ENCODE results near the gene RFC4.
"Not testable (repeated sequence)": the region's sequence is repeated elsewhere in the genome, so short reads cannot be mapped to it uniquely, and the experiment has no call there.

RFC4 gene, protein sequence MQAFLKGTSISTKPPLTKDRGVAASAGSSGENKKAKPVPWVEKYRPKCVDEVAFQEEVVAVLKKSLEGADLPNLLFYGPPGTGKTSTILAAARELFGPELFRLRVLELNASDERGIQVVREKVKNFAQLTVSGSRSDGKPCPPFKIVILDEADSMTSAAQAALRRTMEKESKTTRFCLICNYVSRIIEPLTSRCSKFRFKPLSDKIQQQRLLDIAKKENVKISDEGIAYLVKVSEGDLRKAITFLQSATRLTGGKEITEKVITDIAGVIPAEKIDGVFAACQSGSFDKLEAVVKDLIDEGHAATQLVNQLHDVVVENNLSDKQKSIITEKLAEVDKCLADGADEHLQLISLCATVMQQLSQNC

DNA sequence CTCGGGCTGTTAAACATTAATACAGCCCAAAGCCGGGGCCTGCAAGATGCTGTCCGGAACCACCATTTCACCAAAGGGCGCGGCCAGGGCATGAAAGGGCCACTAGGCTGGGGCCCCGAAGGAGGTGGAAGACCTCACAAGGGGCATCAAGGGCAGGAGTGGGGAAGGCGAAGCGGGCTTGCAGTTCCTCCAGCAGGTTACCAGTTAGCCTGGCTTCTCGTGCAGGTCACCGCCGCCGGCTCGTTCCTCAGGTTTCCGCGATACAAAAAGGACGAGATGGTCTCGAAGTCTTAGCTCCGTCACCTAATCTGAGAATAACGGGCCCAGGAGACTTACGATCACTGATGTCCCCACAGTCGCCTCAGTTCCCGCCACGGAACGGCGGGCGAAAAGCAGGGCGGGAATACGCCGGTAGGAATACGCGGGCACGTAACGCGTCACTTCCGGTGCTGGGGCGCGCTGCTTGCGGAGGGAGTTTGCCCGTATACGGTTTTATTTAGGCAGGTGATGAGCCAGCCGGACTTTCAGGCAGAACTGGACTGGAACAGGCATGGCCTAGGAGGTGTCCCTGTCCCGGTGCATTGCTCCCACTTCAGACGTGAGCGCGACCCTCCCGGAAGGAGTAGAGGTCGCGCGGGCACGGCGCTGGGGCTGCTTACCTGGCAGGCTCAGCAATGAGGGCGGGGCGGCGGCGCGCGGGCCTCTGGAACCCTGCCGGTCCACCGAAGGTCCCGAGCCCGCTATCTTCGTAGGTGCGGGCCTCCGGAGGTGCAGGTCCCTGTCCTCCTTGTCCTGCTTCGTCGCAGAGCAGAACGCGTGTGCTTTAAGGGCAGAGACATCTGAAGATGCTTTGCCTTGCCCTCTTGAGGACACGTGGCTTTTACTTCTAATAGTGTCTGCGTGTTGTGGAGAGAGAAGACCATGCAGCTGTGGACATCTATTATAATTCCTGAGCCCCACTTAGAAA lies at the start of gene RFC4:
Gene RFC4 (minus strand): TSS at position 394 of the 967 bp plus-strand sequence. CDS start 1,769 bp downstream, outside the sequence.
- DNase-seq = peak; percentile 41

DNA sequence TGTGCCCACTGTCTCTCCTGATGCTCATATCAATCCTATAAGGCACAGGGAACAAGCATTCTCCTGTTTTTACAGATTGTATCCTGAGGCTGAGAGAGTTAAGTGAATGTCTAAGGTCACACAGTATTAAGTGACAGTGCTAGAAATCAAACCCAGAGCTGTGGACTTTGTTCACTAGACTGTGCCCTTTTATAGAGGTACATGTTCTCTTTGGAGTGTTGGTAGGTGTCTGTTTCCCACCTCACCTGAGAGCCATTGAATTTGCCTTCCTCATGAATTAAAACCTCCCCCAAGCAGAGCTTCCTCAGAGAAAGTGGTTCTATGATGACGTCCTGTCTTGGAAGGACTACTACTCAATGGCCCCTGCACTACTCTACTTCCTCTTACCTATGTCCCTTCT lies 48.7 kb upstream of the RFC4 start:
- DNase-seq = no peak

DNA sequence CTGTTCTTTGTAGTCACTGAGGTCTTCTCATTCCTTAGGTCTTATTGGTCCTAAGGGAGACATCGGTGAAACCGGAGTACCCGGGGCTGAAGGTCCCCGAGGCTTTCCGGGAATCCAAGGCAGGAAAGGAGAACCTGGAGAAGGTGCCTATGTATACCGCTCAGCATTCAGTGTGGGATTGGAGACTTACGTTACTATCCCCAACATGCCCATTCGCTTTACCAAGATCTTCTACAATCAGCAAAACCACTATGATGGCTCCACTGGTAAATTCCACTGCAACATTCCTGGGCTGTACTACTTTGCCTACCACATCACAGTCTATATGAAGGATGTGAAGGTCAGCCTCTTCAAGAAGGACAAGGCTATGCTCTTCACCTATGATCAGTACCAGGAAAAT lies 47.9 kb upstream of the RFC4 start:
- no peak for DNase-seq

DNA sequence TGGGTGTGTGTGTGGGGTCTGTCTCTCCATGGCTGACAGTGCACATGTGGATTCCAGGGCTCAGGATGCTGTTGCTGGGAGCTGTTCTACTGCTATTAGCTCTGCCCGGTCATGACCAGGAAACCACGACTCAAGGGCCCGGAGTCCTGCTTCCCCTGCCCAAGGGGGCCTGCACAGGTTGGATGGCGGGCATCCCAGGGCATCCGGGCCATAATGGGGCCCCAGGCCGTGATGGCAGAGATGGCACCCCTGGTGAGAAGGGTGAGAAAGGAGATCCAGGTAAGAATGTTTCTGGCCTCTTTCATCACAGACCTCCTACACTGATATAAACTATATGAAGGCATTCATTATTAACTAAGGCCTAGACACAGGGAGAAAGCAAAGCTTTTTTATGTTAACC lies 46.7 kb upstream of the RFC4 start:
- no peak for DNase-seq

DNA sequence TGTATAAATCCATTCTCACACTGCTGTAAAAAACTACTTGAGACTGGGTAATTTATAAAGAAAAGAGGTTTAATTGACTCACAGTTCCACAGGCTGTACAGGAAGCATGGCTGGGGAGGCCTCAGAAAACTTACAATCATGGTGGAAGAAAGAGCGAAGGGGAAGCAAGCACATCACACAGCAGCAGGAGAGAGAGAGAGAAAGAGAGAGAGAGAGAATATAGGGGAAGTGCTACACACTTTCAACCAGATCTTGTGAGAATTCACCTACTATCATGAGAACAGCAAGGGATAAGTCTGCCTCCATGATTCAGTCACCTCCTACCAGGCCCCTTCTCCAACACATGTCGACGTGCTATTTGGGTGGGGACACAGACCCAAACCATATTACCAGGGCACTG lies 45.6 kb upstream of the RFC4 start:
- DNase-seq = not testable (repeated sequence)

DNA sequence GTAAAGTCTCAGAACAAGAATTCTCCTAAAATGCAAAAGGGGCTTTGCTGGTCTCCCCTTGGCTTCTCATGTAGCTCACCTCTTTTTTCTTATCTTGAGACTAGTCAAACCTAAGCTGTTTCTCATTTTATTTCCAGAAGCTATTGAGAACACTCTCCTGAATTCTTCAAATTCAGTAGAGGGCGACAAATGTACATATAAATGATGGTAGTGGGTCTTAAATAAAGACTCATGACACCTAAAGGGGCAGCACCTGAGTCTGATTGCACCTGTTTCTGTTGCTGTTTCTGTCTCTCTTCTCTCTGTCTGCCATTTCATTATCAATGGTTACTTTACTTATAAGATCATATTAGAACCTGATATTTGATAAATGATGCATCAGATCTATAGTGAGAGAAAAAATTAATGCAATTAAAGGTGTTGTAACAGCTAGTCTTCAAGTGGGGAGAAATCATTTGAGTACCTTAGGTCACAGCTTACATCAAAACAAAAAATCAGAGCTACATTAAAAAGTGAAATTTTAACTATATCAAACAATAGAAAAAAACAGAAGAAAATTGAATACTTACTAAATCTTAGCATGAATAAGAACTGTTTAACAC lies 43.2 kb upstream of the RFC4 start:
- no peak for DNase-seq

DNA sequence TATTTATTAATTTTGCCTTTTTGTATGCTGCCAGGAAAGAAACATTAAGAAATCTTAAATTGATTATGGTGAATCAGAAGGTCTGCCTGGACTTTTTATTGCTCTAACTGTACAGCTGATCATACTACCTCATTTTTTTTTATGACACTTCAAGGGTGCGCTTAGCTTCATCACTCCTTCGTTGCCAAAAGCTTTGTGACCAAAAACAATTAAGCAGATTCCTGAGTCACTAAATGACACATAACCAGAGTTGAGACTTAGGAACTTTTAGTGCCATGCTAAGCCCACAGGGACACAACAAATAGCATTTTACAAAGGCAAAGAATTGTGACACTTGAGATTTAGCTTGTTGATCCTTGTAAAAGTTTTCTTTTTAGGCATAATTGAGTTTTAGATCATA lies 41.2 kb upstream of the RFC4 start:
- DNase-seq = no peak

DNA sequence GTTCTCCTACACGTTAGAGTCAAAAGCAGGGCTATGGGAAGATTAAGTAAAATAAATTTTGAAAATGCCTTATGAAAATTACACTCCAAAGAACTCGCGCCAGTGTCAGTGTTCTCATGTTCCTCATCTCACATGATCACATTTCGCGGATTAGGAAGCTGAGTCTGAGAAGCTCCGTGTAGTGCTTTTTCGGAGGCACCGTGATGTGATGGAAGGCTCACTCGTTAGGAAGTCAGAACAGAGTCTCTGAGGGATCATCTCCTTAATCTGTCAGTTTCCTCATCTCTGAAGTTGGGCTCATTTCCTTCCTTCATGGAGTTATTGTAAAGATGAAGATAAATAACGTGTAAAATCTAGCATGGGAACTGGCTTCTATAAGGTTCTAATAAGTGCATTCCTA lies 39.5 kb upstream of the RFC4 start:
- no peak for DNase-seq

DNA sequence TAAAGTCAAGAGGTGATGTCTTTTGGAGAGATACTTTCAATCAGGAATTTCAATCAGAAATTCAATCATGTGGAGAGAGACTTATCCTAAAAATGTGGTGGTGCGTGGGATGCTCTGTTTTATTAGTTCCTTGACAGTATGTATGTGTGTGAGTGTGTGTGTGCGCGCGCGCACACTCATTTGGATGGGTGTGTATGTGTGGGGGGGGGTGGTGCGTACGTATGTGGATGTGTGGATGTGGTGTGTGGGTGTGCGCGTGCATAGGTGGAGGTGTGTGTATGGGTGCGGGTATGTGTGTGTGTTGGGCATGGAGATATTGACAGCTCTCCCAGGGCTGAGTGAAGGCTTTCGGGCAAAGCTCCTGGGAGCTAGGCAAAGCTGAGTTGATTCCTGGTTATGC lies 38.6 kb upstream of the RFC4 start:
- no peak for DNase-seq

DNA sequence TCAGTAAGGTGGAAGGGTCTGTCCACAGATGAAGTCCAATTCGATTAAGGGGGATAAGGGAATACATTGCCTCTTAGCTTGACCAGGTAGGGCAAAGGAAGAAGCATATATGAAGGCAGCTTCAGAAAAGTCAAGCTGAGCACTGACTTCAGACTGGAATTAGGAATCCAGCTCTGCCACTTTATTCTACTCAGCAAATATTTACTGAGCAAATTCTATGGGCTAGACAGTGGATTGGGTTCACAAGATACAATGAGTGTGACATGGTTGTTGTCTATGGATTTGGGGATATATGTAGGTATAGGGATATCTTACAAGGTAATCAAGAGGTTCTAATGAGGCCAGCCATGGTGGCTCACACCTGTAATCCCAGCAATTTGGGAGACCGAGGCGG lies 36.8 kb upstream of the RFC4 start:
- no peak for DNase-seq

DNA sequence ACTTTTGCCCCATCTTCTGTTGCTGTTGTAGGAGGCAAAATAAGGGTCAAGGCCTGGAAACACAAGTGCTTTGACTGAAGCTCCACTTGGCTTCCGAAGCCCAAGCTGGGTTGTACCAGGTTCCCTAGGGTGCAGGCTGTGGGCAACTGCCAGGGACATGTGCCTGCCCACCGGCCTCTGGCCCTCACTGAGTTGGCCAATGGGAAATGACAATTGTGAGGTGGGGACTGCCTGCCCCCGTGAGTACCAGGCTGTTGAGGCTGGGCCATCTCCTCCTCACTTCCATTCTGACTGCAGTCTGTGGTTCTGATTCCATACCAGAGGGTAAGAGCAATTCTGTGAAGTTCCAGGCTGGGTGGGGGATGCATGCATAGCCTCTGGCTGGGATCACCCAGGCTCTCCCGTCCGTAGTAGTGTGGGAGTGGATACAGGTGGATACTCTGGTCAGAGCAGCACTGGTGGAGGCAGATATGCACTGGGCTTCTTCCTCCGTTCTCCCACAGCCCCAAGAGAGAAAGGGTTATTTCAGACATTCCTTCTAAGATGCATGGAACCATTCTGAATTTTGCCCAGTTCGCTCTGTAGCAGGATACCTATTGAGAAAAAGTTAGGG lies 36.2 kb upstream of the RFC4 start, which contains the start of gene ADIPOQ:
Gene ADIPOQ (plus strand): TSS at position 285 of the 613 bp plus-strand sequence. CDS start 10,349 bp downstream, outside the sequence.
- no peak for DNase-seq

DNA sequence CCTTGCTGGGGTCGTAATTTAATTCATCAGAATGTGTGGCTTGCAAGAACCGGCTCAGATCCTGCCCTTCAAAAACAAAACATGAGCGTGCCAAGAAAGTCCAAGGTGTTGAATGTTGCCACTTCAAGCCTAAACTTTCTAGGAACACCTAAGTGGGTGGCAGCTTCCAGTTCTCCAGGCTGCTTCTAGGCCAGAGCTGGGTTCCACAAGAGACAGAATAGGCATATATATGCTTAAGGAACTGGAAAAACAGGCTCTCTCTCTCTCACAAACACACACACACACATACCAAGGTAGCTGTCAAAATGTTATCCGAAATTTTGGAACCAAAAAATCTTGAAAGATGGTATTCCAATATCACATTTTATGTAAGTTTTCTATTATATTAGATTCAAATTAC lies 35.3 kb upstream of the RFC4 start:
- no peak for DNase-seq

DNA sequence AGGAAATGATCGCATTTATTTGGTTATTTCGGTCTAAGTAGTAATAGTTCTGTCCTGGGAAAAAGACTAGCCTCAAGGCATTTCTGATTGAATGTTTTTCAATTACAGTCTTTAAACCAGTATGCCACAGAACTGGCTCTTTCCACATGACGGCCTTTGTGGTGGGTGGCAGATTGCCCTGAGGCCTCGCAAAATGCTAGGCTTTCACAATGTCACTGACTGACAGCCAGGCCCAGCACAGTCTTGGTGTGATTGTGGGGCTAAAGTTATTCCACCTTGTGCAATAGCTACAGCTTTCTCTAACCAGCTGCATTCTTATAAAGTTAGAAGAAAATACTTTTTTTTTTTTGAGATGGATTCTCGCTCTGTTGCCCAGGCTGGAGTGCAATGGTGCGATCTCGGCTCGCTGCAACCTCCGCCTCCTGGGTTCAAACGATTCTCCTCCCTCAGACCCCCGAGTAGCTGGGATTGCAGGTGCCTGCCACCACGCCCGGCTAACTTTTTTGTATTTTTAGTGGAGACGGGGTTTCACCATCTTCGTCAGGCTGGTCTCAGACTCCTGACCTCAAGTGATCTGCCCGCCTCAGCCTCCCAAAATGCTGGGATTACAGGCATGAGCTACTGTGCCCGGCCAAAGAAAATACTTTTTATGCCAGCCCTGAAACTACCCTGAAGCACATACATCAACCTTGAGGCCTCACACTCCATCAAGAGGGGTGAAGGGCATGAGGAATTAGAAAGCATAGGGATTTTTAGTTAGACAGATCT lies 33.8 kb upstream of the RFC4 start:
- peak; percentile 84 for DNase-seq

DNA sequence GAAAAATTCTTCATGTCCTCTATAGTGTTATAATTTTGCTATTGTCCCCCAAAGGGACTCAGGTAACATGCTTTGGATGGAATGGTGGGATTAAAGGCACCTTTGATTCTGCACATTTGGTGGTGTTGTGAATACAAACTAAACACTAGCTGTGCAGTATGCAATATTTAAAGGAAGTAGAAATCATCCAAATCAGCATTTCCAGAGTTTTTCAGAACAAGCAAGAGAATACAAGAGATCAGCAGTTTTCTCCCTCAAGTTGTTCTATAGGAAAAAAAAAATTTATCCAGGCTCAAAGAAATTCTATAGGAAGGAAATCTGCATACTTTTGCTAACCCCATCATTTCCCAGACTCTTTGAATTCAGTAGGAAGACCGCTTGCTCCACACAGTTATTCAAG lies 26.0 kb upstream of the RFC4 start:
- no peak for DNase-seq

DNA sequence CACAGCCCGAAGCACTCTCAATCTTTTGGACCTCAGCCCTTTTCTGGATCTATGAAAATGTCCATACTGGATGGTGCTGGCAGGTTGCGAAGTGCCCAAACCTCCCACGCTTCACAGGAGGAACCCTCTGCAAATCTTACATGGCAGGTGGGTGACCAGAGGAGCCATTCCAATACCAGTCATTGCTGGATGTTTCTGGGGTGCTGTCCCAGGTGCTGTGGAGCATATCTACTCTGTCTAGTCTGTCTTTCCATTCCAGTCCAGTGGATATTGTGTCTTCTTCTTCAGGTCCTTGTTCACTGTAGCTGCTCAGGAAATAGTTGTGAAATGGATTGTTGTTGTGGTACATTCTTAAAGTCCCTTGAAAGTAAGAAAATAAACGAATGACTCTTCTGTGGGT lies 25.5 kb upstream of the RFC4 start:
- no peak for DNase-seq

DNA sequence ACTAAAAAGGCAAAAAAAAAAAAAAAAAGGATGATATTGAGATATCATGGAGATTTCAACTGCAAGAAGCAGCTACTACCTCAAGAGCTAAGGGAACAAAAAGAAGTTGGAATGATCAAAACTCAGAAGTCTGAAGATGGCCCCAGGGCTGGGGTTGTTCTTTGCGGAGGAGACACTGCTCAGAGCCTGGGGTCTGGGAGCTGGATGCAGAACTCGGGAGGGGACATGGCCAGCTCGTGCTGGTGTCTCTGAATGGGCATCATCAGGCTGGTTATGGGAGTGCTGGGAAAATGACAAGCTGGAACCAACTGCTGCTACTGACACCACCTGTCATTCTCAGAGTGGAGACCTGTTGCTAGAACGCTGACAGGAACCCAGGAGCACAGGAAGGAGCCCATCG lies 22.1 kb upstream of the RFC4 start:
- no peak for DNase-seq

DNA sequence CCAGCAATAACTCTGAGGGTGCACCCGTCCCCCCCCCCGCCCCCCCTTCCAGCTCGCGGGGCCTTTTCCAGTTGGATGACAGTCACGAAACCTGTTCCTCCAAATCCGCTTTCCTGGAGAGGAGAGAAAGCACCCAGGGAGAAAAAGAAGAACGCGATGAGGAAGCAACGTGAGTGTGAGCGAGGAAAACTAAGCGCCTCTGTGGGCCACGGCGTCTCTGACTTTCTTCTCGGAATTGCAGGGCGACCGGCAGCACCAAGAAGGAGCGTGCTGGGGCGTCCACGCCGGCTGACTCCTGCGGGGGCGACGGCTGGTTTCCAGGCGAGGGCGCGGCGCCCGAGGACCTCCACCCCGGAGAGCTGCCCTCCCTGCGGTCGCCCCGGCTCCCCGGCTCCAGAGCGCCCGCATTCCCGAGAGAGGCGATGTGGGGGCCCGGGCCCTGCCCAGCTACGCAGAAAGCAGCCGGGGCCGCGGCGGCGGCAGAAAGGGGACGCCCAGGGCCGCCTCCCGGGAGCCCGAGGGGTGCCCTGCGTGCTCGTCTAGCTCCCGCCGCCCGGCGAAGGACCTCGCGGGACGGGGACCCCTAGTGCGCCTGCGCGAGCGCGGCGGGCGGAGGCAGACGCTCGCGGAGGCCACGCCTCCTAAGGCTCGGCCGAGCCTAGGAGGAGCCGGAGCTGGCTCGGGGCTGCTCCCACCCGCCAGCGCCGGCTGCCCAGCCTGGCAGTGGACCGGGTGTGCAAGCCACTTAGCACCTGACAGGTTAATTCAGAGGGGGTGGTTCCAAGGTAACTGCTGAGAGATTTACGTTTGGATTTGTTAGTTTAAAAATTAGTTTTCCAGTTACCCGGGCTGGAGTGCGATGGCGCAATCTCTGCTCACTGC lies 20.9 kb upstream of the RFC4 start:
- DNase-seq = peak; percentile 57

DNA sequence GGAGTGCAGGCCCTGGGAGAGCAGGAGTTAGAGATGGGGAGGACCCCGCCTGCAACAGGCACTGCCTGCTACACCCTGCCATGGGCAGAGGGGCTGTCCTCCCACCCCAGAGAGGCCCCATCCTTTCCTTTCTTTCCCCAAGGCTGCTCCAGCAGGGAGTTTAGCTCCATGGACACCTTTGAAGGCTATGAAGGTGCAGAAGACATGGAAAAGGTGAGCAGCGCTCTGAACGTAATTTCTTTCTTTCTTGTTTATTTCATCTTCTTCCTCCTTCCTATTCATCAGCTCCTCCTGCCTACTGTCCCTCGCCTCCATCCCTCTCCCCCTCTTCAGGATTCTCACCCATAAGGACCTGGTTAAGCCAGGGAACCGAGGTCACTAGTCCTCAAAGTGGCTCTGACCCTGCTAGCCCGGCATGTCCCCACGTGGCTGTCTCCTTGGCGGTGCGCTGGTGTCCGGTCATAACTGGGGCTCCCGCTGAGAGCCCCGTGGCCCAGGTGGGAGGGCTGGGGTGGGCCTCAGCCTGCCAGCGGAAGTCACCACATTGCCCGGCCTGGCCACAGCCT lies 20.2 kb upstream of the RFC4 start:
- DNase-seq = no peak

DNA sequence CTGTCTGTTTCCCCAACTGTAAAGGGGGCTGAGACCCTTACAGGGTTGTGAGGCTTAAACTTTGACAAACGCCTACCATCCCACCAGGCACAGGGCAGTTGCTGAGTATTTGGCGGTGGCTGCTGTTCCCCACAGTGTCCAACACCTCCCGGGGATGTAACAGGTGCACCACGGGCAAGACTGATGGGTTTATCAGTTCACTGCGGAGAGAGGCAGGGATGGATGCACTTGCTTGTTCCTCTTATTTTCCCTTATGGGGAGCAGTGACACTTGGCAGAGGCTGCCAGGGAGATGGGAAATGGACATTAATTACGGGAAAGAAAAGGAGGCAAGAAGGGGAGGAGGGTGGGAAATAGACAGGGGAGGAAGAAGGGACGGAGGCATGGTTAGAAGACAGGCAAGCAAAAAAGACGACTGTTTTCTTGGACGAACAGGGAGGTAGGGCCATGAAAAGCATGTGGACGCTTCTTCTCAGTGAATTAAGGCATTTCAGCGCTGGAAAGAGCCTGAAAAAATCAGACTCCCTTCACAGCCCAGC lies 19.7 kb upstream of the RFC4 start:
- DNase-seq = no peak

DNA sequence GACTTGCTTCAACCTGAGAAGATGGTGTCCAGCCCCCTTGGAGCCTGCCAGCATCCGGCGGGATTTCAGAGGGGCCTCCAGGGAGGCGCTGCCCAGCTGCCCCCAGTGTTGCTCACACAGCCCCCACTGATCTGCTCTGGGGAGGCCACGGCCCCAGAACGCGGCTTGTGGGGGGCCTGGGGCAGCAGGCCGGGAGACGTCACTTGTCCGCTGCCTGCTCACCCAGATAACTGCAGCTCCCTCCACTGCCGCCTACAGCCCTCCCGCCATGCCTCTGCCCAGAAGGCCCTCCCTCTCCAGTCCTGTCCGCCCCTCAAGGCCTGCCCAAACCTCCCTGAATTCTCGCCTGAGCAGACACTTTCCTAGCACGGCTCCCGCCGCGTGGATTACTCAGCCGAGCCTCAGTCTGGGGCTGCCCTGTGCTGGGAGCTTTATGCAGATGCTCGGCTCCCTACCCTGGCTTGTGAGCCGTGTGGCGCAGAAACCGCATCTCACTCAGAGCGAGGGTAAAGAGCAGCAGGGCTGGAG lies 19.1 kb upstream of the RFC4 start:
- DNase-seq = no peak
